NCI-H524 treated with DMSO at 0.1 percent for 48 hours (cell line): ENCODE data around the gene TOGARAM1.

Experiments used
- DNase-seq: peaks from one replicate; lab custom pipeline; 2025; lab: John Stamatoyannopoulos, UW

TOGARAM1 gene

GRCh38 chr14:44963775-44964380 is 1.9 kb downstream of the TOGARAM1 start:
- DNase-seq: peak; percentile 37

- DNase-seq: no peak
Measured at GRCh38 chr14:44966601-44967336, 4.8 kb downstream of the TOGARAM1 start.

DNA sequence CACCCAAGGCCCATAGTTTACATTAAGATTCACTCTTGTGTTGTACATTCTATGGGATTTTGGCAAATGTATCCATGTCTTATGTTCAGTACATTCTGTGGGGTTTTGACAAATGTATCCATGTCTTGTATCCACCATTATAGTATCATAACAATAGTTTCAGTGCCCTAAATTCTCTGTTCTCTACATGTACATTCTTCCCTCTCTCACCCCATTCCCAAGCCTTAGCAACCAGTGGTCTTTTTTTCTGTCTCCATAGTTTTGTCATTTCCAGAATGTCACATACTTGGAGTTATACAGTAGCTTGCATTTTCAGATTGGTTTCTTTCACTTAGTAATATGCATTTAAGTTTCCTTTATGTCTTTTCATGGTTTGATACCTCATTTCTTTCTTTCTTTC is 6.7 kb downstream of the TOGARAM1 start:
- DNase-seq: no peak

DNA sequence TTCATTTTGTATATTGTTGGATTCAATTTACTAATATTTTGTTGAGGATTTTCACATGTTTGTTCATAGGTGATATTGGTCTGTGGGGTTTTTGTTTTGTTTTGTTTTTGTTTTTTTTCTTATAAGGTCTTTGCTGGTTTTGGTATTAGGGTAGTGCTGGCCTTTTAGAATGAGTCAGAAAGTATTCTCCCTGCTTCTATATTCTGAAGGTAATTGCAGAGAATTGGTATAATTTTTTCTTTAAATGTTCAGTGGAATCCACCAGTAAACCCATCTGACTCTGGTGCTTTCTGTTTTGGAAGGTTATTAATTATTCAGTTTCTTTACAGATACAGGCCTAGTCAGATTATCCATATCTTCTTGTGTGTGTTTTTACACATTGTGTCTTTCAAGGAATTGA is 8.9 kb downstream of the TOGARAM1 start:
- DNase-seq: no peak

GRCh38 chr14:44971459-44971858 is 9.5 kb downstream of the TOGARAM1 start:
- no peak for DNase-seq

DNA sequence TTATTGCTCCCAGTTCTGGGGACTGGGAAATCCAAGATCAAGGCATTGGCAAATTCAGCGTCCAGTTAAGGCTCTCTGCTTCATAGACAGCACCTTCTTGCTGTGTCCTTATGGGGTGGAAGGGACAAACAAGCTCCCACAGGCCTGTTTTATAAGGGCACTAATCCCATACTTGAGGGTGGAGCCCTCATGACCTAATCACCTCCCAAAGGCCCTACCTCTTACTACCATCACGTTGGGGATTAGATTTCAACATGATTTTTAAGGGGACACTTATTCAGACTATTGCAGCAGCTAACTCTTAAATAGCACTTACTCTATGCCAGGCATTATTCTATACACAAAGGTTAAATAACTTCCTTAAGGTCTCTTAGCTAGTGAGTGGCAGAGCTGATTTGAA is 17.3 kb downstream of the TOGARAM1 start:
- no peak for DNase-seq

DNA sequence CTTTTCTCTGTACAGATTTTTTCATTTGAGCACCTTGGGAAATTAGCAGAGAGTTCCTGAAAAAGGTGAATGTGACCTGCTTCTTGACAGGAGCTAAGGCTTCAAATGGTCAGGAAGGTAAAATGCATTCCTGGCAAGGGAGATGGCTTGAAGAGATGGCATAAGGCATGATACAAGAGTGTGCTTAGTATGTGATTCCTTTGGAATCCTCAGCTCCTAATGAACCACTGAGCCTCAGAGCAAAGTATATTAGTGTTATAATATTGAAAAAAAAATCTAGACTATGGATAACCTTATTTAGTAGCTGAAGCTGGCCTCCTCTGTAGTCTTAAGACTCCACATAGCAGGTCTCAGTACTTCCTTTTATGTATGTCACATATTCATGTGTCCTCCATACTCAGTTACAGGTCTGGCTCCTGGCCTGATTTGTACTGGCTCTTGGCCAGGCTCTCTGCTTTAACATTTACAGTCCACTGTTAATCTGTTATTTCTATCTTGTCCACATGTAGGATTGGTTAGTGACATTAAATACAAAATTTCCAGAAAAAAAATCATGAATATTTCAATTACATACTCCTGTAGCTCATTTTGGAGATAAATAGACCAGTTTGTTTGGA is 17.9 kb downstream of the TOGARAM1 start:
- no peak for DNase-seq

DNA sequence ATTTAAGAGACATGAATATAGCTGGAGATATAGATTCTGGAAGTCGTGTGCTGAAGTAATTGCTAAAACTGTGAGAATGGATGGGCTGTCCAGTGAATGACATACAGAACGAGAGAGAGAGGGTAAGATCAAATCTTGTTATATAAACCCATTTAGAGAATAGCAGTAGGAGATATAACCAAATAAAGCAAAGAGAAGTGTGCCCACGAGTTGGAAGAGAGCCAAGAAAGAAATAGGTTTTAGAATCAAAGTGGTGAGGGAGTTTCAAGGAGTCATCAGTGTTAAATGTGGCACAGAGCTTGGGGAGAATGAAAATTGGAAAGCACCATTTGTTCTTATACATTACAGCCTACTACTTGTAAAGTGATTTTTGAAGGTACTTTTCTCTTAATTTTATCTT is 19.2 kb downstream of the TOGARAM1 start:
- DNase-seq: peak; percentile 29

GRCh38 chr14:44982594-44982993 is 20.6 kb downstream of the TOGARAM1 start:
- DNase-seq: no peak

DNA sequence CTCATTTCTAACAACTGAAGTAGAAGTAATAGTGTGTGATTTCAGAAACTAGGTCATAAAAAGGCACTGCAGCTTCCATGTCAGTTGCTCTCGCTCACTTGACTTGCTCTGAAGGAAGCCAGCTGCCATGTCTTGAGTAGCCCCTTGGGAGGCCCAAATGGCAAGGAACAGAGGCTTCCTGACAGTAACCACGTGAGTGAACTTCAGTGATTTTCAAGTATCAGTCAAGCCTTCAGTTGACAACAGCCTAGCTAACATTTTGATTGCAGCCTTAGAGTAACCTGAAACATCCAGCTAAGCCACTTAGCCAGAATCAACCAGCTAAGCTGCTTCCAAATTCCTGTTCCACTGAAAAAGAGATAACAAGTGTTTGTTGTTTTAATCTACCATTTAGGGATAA is 26.7 kb downstream of the TOGARAM1 start:
- DNase-seq: peak; percentile 99

DNA sequence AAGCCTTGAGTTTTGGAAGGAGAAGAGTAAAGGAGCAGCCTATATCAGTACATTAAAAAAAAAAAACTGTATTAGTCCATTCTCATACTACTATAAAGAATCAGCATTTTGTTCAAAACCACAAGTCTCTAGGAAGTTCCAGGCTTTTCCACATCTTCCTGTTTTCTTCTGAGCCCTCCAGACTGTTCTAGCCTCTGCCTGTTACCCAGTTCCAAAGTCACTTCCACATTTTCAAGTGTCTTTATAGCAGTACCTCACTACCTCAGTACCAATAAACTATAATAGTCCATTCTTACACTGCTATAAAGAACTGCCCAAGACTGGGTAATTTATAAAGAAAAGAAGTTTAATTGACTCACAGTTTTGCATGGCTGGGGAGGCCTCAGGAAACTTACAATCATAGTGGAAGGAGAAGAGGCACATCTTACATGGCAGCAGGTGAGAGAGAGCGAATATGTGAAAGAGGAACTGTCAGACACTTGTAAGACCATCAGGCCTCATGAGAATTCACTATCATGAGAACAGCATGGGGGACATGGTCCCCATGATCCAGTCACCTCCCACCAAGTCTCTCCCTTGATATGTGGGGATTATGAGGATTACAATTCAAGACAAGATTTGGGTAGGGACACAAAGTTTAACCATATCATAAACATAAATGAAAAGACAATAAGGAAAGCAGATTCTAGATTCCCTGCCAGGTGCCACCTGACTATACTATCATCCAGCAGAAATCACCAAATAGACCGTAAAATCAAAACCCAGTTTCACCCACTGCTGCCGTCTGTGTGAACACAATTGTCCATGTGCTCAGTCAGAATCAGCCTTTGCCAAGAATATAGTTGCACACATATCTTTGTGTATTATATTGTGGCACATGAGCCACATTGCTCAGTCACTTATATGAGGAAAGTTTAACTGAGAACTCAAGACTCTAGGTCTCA is 27.8 kb downstream of the TOGARAM1 start:
- DNase-seq: no peak

DNA sequence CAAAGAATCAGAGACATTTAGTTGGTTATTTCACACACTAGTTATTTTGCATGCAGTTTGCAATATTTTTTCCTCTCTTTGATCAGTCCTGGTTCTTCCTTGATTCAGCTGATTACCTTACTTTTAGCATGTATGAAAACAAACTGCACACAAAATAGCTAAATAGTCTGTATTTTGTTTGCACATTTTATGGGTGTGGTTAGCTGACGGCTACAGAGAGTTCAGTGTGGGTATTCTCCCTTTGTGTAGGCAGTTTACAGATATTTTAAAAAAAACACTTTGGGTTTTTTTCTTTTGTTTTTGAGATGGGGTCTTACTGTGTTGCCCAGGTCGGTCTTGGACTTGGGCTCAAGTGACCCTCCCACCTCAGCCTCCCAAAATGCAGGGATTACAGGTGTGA is 28.5 kb downstream of the TOGARAM1 start:
- DNase-seq: no peak

DNA sequence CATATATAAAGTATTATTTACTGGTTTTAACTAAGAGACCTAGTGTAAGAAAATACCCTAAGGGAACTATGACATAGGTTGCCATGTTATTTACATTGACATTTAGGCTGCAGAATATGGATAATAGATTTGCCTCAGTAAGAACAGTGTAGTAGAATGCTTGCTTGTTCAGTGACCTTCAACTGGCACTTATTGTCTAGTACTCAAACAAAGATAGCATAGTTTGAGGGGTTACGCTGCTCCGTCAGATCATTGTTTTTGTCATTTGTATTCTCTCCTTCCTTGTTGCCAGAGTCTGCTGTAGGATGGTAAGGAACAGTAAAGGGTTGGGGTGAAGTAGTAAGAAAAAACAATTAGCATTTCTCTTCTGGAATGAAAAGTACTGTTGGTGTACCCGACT is 33.2 kb downstream of the TOGARAM1 start:
- no peak for DNase-seq

DNA sequence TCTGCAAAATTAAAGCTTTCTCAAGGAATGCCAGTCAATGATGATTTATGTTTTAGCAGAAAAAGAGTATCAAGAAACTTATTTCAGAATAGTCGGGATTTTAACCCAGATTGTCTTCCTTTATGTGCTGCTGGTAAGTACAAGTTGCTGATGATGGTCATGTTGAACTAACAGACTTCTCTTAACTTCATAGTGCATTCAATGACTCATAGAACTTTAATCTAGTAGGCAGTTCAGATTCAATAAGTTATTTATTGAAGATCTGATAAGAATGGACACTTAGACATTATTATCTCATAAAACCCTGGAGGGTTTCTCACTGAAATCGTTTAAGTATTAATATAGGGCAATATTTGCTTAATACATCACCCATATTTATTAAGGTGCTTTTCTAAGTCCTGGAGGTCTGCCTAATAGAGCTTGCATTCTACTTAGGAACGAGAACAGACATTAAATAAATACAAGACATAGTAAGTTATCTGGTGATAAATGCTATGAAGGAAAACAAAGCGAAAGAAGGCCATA is 33.8 kb downstream of the TOGARAM1 start:
- DNase-seq: no peak

DNA sequence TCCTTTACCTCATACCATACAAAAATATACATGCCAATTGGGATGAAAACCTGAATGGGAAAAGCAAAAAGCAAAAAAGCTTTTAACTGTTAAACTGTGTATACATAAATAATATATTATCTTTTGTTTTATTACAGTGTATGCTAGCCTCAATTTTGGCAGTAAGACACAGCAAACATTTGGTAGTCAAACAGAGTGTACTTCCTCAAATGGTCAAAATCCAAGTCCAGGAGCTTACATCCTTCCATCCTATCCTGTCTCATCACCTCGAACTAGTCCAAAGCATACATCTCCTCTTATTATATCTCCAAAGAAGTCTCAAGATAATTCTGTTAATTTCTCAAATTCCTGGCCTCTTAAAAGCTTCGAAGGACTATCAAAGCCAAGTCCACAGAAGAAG is 41.9 kb downstream of the TOGARAM1 start:
- DNase-seq: no peak

DNA sequence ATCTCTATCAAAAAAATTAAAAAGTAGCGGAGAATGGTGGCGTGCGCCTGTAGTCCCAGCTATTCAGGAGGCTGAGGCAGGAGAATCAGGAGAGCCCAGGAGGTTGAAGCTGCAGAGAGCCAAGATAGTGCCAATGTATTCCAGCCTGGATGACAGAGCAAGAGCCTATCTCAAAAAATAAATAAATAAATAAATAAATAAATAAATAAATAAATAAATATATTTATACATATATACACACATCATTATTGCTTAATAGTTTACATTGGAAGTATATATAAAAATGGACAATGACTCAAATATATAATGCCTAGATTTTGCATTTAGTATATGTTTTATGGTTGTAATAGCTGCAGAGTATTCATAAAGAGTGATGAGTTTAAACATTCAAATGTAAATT is 53.1 kb downstream of the TOGARAM1 start:
- DNase-seq: no peak

- no peak for DNase-seq
Measured at GRCh38 chr14:45028107-45028626, 66.2 kb downstream of the TOGARAM1 start.

DNA sequence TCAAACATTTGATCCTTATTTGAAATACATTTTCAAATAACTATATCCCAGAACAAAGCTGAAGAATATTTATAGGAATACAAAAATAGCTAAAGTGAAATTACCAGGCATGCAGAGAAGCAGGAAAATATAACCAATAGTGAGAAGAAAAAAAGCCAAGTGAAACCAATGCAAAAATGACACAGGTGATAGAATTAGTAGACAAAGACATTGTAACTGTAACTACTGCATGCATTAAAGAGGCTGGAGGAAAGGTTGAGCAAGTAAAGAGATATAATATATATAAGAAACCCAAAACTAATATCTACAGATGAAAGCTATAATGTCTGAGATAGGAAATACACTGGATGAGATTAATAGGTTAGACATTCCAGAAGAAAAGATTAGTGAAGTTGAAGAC is 72.7 kb downstream of the TOGARAM1 start:
- DNase-seq: no peak

DNA sequence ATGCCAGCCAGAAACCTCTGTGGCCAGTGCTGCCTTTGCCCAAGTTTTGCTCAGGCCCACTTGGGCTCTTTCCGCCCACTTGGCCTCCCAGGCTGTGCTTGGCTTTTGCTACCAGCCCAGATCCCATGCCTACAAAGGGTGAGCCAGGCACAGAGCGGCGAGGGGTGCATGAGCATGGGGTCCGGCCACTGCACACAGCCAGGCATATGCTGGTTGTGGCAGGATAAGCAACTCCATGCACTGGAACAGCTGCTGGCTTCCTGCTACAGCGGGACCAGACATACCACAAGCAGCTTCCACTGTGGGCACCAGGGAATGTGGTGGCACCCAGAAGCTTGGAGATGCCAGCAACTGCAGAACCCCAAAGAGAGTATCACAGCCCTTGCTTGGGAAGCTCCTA is 76.3 kb downstream of the TOGARAM1 start:
- DNase-seq: no peak

DNA sequence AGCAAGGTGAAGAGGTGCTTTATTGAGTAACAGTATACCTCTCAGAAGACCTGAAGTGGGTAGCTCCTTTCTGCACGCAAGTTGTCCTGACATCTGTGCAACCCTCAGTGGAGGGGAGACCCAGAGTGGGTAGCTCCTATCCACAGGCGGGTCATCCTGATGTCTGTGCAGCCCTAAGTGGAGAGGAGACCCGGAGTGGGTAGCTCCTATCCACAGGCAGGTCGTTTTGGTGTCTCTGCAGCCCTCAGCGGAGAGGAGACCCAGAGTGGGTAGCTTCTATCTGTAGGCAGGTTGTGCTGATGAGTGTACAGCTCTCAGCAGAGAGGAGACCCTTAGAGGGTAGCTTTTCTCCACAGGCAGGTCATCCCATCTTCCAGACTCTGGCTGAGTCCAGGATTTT is 76.9 kb downstream of the TOGARAM1 start:
- DNase-seq: no peak

GRCh38 chr14:45039390-45039789 is 77.4 kb downstream of the TOGARAM1 start:
- no peak for DNase-seq

DNA sequence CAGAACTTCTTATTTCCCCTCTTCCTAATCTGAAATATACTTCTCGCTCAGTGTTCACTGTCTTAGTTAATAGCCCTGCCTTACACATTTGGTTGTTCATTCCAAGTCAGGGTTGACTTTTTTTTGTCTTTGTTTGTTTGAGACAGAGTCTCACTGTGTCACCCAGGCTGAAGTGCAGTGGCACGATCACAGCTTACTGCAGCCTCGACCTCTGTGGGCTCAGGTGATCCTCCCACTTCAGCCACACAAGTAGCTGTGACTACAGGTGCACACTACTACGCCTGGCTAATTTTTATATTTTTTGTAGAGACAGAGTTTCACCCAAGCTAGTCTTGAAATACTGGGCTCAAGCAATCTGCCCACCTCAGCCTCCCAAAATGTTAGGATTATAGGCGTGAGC is 79.7 kb downstream of the TOGARAM1 start:
- no peak for DNase-seq
